HG03378 (cell line): Measurements from ENCODE around the gene BRD3.
"Not testable (repeated sequence)": the region's sequence is repeated elsewhere in the genome, so short reads cannot be mapped to it uniquely, and the experiment has no call there.

Experiments
- ATAC-seq: cut with Tn5 transposase; IDR thresholded peaks from one replicate; pipeline ENCODE4 v1.9.1; 2021; ENCODE audit warnings: mild to moderate bottlenecking, moderate library complexity; ENCODE audit not compliant: unreplicated experiment

The BRD3 gene

GRCh38 chr9:133995012-133995896 is 72.6 kb downstream of the BRD3 start:
- ATAC-seq: no peak

GRCh38 chr9:133994353-133995011 is 73.3 kb downstream of the BRD3 start:
- no peak for ATAC-seq

- ATAC-seq: no peak
These were observed 74.1 kb downstream of the BRD3 start for GRCh38 chr9:133993635-133994253.

- no peak for ATAC-seq
These were observed 74.8 kb downstream of the BRD3 start for GRCh38 chr9:133992780-133993634.

- no peak for ATAC-seq
These were observed 75.7 kb downstream of the BRD3 start, which contains the start of gene VAV2 for GRCh38 chr9:133991964-133992779. TSS of gene VAV2 (minus strand) at chr9:133992324. CDS start at chr9:133992278, 46 bp downstream.

GRCh38 chr9:133991214-133991921 is 76.5 kb downstream of the BRD3 start:
- no peak for ATAC-seq

- ATAC-seq: no peak
These were observed 77.2 kb downstream of the BRD3 start for GRCh38 chr9:133990366-133991213.

GRCh38 chr9:133989625-133990365 is 78.0 kb downstream of the BRD3 start:
- no peak for ATAC-seq

- ATAC-seq: not testable (repeated sequence)
These were observed 79.1 kb downstream of the BRD3 start for GRCh38 chr9:133988771-133989170.

- ATAC-seq: no peak
These were observed 79.7 kb downstream of the BRD3 start for GRCh38 chr9:133987946-133988665.

- no peak for ATAC-seq
These were observed 80.4 kb downstream of the BRD3 start for GRCh38 chr9:133987446-133987788.

- ATAC-seq: no peak
These were observed 80.9 kb downstream of the BRD3 start for GRCh38 chr9:133986774-133987445.

- ATAC-seq: no peak
These were observed 81.8 kb downstream of the BRD3 start for GRCh38 chr9:133986061-133986460.

GRCh38 chr9:133982971-133983720 is 84.7 kb downstream of the BRD3 start:
- ATAC-seq: no peak

GRCh38 chr9:133981958-133982681 is 85.7 kb downstream of the BRD3 start:
- no peak for ATAC-seq
